Measurements from ENCODE around the gene TMLHE.
"Not testable (repeated sequence)": the region's sequence is repeated elsewhere in the genome, so short reads cannot be mapped to it uniquely, and the experiment has no call there.

Gene TMLHE

DNA sequence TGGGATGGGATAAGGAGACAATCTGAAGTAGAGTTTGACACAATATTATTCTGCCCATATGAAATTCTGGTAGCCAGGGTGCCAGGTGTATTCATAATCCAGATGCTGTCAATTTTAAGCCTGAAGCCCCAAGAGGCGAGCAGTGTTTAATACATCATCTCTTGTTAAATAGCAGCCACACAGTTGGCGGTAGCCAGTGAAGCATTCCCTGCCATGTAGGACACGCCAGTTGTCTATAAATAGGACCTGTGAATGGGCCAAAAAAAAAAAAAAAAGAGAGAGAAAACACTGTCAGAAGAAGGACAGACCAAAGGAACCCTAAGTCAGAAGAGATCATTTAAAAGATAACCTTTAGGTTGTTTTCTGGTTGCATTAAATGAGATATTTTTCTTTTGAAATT lies 121.3 kb downstream of the TMLHE start:
- not testable (repeated sequence) for H4K8ac ChIP-seq (ENCODE audit: low read depth, low read length); H3K4me3 ChIP-seq (ENCODE audit: low read length); H4K5ac ChIP-seq (ENCODE audit: low read length); H2BK5ac ChIP-seq (ENCODE audit: low read length); H2BK120ac ChIP-seq (ENCODE audit: low read depth, low read length); H3K27me3 ChIP-seq (ENCODE audit: insufficient read depth, low read length, poor library complexity); H2BK15ac ChIP-seq (replicated peaks; ENCODE audit: low read depth); H3K4me2 ChIP-seq (ENCODE audit: low read length); H3K79me2 ChIP-seq (ENCODE audit: control insufficient read depth, insufficient read depth, low read length); H3K4me1 ChIP-seq (ENCODE audit: control insufficient read depth, low read depth, low read length); H3K9ac ChIP-seq (ENCODE audit: low read length); H3K27ac ChIP-seq (ENCODE audit: low read depth, low read length); H3K79me1 ChIP-seq (ENCODE audit: low read length); H3K4ac ChIP-seq (ENCODE audit: low read depth, low read length); H2AK5ac ChIP-seq (ENCODE audit: low read length); H3K18ac ChIP-seq (ENCODE audit: low read length); DNase-seq; H3K23ac ChIP-seq (ENCODE audit: low read length); H3K36me3 ChIP-seq (ENCODE audit: control insufficient read depth, insufficient read depth, low read length); H3K56ac ChIP-seq (ENCODE audit: low read length)
- WGBS (ENCODE audit: extremely low coverage, insufficient coverage, low lambda C conversion rate): no CpG with 5 or more reads among the region's 3 CpGs

DNA sequence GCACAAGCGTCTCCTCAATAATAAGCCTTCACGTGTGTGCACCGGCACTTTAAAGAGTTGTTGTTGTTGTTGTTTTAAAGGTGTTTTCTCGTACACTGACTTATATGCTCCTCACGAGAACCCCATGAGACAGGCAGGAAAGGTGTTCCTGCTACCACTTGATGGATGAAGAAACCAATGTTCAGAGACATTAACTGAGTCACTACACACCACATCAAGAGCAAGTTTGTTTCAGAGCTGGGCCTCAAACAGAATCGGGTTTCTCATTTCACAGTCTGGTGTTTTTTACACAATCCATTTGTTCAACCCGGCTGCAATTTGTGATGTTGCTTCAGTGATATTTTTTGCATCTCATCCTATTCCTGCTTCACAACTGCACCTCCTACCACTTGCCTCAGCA lies 135.6 kb downstream of the TMLHE start:
- not testable (repeated sequence) for H3K9ac ChIP-seq (ENCODE audit: low read length); H3K27ac ChIP-seq (ENCODE audit: low read depth, low read length); H3K79me2 ChIP-seq (ENCODE audit: control insufficient read depth, insufficient read depth, low read length); H4K5ac ChIP-seq (ENCODE audit: low read length); DNase-seq; H3K79me1 ChIP-seq (ENCODE audit: low read length); H4K8ac ChIP-seq (ENCODE audit: low read depth, low read length); H3K18ac ChIP-seq (ENCODE audit: low read length); H3K4me1 ChIP-seq (ENCODE audit: control insufficient read depth, low read depth, low read length); H3K36me3 ChIP-seq (ENCODE audit: control insufficient read depth, insufficient read depth, low read length); H2BK5ac ChIP-seq (ENCODE audit: low read length); H3K27me3 ChIP-seq (ENCODE audit: insufficient read depth, low read length, poor library complexity); H3K4me2 ChIP-seq (ENCODE audit: low read length); H2AK5ac ChIP-seq (ENCODE audit: low read length); H3K4me3 ChIP-seq (ENCODE audit: low read length); H3K23ac ChIP-seq (ENCODE audit: low read length); H3K4ac ChIP-seq (ENCODE audit: low read depth, low read length); H3K56ac ChIP-seq (ENCODE audit: low read length); H2BK120ac ChIP-seq (ENCODE audit: low read depth, low read length); H2BK15ac ChIP-seq (replicated peaks; ENCODE audit: low read depth)
- WGBS (ENCODE audit: extremely low coverage, insufficient coverage, low lambda C conversion rate): no CpG with 5 or more reads among the region's 7 CpGs

- not testable (repeated sequence) for H3K36me3 ChIP-seq (ENCODE audit: control insufficient read depth, insufficient read depth, low read length); H4K5ac ChIP-seq (ENCODE audit: low read length); H2BK15ac ChIP-seq (replicated peaks; ENCODE audit: low read depth); H3K27ac ChIP-seq (ENCODE audit: low read depth, low read length); H3K18ac ChIP-seq (ENCODE audit: low read length); DNase-seq; H3K27me3 ChIP-seq (ENCODE audit: insufficient read depth, low read length, poor library complexity); H3K23ac ChIP-seq (ENCODE audit: low read length); H3K9ac ChIP-seq (ENCODE audit: low read length); H2BK5ac ChIP-seq (ENCODE audit: low read length); H3K56ac ChIP-seq (ENCODE audit: low read length); H2BK120ac ChIP-seq (ENCODE audit: low read depth, low read length); H3K4me1 ChIP-seq (ENCODE audit: control insufficient read depth, low read depth, low read length); H3K4ac ChIP-seq (ENCODE audit: low read depth, low read length); H3K4me3 ChIP-seq (ENCODE audit: low read length); H3K79me1 ChIP-seq (ENCODE audit: low read length); H4K8ac ChIP-seq (ENCODE audit: low read depth, low read length); H3K79me2 ChIP-seq (ENCODE audit: control insufficient read depth, insufficient read depth, low read length); H3K4me2 ChIP-seq (ENCODE audit: low read length); H2AK5ac ChIP-seq (ENCODE audit: low read length)
- WGBS (ENCODE audit: extremely low coverage, insufficient coverage, low lambda C conversion rate): no CpG with 5 or more reads among the region's 9 CpGs
These were observed 146.3 kb downstream of the TMLHE start for GRCh38 chrX:155466269-155466938.

DNA sequence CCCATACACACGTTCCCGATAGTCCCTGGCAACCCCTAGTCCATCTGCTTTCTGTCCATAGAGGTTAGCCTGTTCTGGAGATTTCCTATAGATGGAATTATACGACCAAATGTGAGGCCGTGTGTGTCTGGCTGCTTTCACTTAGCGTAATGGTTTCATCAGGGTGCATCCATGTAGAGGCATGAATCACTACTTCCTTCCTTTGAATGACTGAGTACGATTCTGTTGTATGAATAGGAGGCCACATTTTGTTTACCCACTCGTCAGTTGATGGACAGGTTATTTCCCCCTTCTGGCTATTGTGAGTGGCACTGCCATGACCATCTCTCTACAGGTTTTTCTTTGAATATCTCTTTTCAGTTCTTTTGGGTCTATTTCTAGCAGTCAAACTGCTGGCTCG lies 152.3 kb downstream of the TMLHE start:
- not testable (repeated sequence) for H3K79me2 ChIP-seq (ENCODE audit: control insufficient read depth, insufficient read depth, low read length); DNase-seq; H2BK15ac ChIP-seq (replicated peaks; ENCODE audit: low read depth); H2BK5ac ChIP-seq (ENCODE audit: low read length); H3K36me3 ChIP-seq (ENCODE audit: control insufficient read depth, insufficient read depth, low read length); H2BK120ac ChIP-seq (ENCODE audit: low read depth, low read length); H3K18ac ChIP-seq (ENCODE audit: low read length); H2AK5ac ChIP-seq (ENCODE audit: low read length); H3K79me1 ChIP-seq (ENCODE audit: low read length); H4K5ac ChIP-seq (ENCODE audit: low read length); H3K23ac ChIP-seq (ENCODE audit: low read length); H3K27ac ChIP-seq (ENCODE audit: low read depth, low read length); H3K56ac ChIP-seq (ENCODE audit: low read length); H3K4ac ChIP-seq (ENCODE audit: low read depth, low read length); H3K4me3 ChIP-seq (ENCODE audit: low read length); H3K4me2 ChIP-seq (ENCODE audit: low read length); H3K9ac ChIP-seq (ENCODE audit: low read length); H3K4me1 ChIP-seq (ENCODE audit: control insufficient read depth, low read depth, low read length); H3K27me3 ChIP-seq (ENCODE audit: insufficient read depth, low read length, poor library complexity); H4K8ac ChIP-seq (ENCODE audit: low read depth, low read length)
- WGBS (ENCODE audit: extremely low coverage, insufficient coverage, low lambda C conversion rate): no CpG with 5 or more reads among the region's 8 CpGs

DNA sequence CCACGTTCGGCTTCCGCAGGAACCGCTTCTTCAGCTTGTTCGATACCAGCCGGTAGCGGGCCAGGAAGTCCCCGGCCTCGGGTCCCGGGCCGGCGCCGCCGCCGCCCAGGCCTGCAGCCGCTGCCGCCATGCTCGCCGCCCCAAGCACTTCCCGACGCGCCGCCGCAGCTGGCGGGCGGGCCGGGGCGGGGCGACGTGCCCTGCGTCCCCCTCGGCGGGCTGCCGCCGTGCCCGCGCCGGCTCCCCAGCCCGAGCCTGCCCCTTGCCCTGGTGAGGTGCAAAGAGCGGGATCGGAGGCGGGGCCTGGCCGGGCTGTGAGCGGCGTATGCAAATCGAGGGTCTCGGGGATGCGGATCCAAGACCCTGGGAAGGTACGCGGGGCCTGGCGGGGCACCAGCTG lies 154.3 kb downstream of the TMLHE start, which contains the start of gene F8A3:
F8A3 (minus strand) TSS at position 150 of the 400 bp plus-strand sequence; CDS start at position 130, 20 bp downstream.
- H3K18ac ChIP-seq (ENCODE audit: low read length); H4K8ac ChIP-seq (ENCODE audit: low read depth, low read length): not testable (repeated sequence)
- no CpG with 5 or more reads among the region's 51 CpGs for WGBS (ENCODE audit: extremely low coverage, insufficient coverage, low lambda C conversion rate)

More for the DNA sequence above, 154.3 kb downstream of the TMLHE start, which contains the start of gene F8A3:
- H2BK15ac ChIP-seq (replicated peaks; ENCODE audit: low read depth); H3K23ac ChIP-seq (ENCODE audit: low read length); H3K27ac ChIP-seq (ENCODE audit: low read depth, low read length); H4K5ac ChIP-seq (ENCODE audit: low read length); H3K79me1 ChIP-seq (ENCODE audit: low read length); H3K36me3 ChIP-seq (ENCODE audit: control insufficient read depth, insufficient read depth, low read length); H2AK5ac ChIP-seq (ENCODE audit: low read length); DNase-seq; H3K9ac ChIP-seq (ENCODE audit: low read length); H3K27me3 ChIP-seq (ENCODE audit: insufficient read depth, low read length, poor library complexity); H3K79me2 ChIP-seq (ENCODE audit: control insufficient read depth, insufficient read depth, low read length); H3K4me2 ChIP-seq (ENCODE audit: low read length); H2BK120ac ChIP-seq (ENCODE audit: low read depth, low read length); H2BK5ac ChIP-seq (ENCODE audit: low read length); H3K4ac ChIP-seq (ENCODE audit: low read depth, low read length); H3K4me3 ChIP-seq (ENCODE audit: low read length); H3K56ac ChIP-seq (ENCODE audit: low read length); H3K4me1 ChIP-seq (ENCODE audit: control insufficient read depth, low read depth, low read length): not testable (repeated sequence)

Measured in mesendoderm (in vitro differentiated cells).